Activated CD8-positive, alpha-beta memory T cell treated with anti-CD3 and anti-CD28 coated beads, Interleukin-2, amount 50 U/mL, for 24 hours (primary cell): ENCODE measurements around the gene KIF1B.

Experiments used
- DNase-seq: peaks from one replicate; pipeline ENCODE4 v3.0.0-alpha.2; 2020; ENCODE audit errors: extremely low read depth

Gene KIF1B

GRCh38 chr1:10429868-10430215 is 219.5 kb downstream of the KIF1B start:
- no peak for DNase-seq

GRCh38 chr1:10430216-10431069 is 220.1 kb downstream of the KIF1B start, which contains the start of gene CENPS:
CENPS (plus strand) TSS chr1:10430433; CDS start chr1:10430518, 85 bp downstream.
- DNase-seq = peak; percentile 77
